ENCODE data around the gene NOTUM.
A peak's percentile ranks its signal among the peaks of the same experiment; 100 is the strongest.
"Not testable (repeated sequence)": the region's sequence is repeated elsewhere in the genome, so short reads cannot be mapped to it uniquely, and the experiment has no call there.

NOTUM gene

GRCh38 chr17:81923302-81924260, 37.4 kb downstream of the NOTUM start:
- DNase-seq (ENCODE audit: low spot score): no peak

GRCh38 chr17:81922566-81923301, 38.3 kb downstream of the NOTUM start:
- no peak for DNase-seq (ENCODE audit: low spot score)

DNA sequence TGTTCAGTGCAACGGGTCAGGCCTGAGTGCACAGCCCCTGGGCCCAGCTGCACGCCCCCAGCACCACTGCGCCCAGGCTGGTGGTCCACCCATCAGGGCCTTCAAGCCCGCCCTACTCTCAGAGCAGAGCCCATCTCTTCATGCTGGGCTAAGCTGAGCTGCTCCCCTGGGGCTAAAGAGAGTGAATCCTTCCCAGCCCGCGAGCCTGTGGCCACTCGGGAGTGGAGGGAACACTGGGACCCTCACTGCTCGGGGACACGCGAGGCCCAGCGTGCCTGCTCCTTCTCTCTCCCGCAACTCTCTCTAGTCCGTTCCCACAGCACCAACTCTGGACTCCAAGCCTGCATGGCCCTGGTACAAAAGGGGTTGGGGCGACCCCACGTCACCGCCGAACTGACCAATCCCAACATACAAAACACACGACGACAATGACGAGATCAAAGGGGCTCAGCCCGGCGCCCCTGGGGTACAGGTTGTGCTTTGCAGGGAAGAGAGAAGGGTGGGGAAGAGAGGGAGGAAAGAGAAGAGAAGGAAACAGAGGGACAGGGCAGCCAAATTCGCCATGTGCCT, 38.9 kb downstream of the NOTUM start:
- no peak for DNase-seq (ENCODE audit: low spot score)

DNA sequence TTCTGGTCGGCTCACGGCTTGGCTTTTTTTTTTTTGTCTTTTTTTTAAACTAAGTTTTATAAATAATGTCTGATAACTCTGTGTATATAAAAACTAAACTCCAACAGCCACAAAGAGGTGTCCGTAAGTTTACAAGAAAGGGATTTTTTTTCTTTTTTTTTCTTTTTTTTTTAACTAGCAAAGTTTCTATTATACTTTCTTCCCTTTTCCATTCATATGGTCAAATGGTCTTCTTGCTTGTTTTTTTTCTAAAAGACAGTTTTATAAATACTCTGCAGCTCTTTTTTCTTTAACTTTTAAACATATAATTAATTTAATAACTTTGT, 39.5 kb downstream of the NOTUM start:
- DNase-seq (ENCODE audit: low spot score): no peak

DNA sequence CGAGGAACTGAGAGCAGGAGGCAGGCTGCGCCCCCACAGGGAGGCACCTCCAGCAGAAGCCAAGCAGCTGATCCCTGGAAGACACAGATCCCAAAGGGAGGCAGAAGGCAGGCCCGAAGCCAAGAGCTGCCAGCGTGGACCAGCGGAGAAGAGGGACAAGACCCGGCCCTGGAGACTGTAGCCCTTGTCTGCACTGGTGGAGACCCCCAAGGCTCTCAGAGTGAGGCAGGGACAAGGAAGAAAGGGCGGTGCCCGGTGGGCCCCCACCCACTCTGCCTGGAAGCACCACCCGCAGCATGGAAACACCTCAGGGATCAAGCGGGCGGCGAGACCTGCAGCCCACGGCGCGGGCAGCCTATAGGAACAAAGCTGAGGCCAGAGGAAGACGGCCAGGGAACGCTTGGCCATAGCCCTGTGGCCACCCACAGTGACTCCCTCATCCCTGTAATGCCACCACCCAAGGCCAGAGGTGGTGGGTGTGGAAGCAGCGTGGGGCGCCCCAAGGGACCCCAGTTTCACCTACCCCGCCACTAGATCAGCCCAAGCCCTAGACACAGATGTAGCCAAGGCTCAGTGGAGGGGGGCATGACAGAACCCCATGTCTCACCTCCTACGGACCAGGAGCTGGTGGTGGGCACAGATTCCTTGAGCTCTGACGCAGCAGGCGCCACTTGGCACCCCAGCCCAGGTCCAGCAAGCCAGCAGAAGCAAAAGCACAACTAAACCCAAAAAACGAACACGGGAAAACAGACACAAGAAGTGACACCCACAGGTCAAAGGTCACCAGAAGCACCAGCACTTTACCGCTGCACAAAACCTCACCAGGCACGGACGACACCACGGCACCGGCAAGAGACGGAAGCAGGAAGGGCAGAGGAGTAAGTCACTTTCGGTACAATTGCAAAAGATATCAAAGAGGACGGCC, 40.1 kb downstream of the NOTUM start:
- no peak for DNase-seq (ENCODE audit: low spot score)

GRCh38 chr17:81918832-81919545, 42.0 kb downstream of the NOTUM start:
- no peak for DNase-seq (ENCODE audit: low spot score)

DNA sequence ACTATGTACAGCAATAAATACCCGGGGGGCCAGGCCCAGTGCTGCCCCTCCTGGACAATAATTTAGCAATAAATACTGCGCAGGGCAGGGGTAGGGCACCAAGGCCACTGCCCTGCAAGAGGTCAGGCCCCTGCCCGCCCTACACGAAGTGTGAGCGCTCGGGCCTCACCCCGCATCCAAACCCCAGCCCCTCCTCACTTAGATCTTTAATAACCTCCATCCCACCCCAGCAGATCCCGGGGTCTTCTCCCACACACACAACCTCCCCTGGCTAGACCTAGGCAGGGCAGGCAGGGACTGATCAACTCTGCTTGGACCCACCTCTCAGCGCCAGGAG, 42.7 kb downstream of the NOTUM start:
- not testable (repeated sequence) for DNase-seq (ENCODE audit: low spot score)

- DNase-seq (ENCODE audit: low spot score): peak; percentile 86
Measured at GRCh38 chr17:81917565-81918332, 43.2 kb downstream of the NOTUM start, which contains the start of gene SIRT7. TSS of gene SIRT7 (minus strand) at chr17:81918176. CDS start at chr17:81918131, 45 bp downstream.

DNA sequence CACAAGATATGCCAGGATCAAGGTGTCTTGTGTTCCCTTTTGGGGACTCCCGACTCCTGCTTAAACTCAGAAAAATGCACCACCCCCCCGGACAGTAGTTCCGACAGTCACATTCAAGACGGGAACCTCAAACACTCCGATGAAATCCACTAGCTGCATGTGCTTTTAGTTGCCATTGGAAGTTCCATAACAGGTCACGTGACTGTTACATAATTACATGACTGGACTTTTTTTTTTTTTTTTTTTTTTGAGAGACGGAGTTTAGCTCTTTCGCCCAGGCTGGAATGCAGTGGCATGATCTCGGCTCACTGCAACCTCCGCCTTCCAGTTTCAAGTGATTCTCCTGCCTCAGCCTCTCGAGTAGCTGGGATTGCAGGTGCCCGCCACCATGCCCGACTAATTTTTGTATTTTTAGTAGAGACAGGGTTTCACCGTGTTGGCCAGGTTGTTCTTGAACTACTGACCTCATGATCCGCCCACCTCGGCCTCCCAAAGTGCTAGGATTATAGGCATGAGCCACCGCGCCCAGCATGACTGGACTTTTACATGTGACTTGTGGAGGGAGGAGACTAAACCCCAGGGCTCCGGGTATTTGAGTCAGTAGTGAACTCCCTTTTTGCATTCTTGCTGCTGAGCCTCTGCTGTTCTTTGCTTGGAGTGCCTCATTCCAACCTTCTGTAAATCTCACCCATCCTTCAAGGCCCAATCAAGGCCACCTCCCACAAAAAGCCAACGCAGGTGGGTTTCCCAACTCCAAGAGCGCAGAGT, 44.6 kb downstream of the NOTUM start:
- DNase-seq (ENCODE audit: low spot score): no peak

DNA sequence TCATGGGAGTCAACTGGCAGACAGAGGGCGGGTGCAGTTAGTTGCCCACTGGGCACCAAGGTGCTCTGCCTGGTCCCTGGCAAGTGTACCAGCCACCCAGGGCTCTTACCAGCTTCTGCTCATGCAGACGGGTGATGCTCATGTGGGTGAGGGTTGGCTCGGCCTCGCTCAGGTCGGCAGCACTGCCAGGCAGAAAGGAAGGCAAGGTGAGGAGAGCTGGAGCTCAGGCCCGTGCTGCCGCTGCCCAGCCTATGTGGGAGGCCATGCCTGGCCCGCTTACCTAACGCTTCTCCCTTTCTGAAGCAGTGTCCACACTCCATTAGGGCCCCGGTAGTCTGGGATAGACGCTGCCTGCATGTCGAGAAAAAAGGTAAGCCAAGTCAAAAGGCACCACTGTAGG, 45.7 kb downstream of the NOTUM start:
- no peak for DNase-seq (ENCODE audit: low spot score)

DNA sequence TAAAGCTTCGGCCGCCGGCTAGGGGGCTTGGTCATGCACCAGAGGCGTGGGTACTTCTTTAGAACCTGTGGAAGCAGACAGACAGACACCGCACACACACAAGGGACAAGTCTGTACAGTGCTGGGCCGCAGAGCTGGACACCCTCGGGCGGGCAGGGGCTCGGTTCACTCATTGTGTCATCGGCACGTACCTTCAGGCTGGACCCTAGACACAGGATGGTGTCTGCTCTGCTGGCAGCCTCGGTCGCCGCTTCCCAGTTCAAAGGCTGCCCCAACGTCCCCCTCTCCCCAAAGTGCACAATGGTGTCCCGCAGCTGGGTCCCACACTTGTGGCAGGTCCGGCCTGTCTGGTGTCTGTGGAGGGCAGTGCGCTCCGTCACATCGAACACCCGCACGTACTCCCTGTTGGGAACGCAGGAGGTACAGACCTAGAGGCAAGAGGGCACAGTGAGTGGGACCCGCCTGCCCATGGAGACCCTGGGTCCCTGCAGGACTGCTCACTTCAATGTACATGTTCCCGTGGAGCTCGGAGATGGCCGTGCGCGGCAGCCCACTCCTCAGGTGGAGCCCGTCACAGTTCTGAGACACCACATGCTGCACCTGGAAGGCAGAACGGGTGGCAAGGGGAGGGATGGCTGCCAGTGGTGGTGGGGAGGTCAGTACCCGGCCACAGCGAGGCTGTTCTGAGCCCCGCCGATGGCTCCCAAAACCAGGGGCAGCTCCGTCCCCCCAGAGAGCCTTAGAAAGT, 46.7 kb downstream of the NOTUM start:
- no peak for DNase-seq (ENCODE audit: low spot score)

DNA sequence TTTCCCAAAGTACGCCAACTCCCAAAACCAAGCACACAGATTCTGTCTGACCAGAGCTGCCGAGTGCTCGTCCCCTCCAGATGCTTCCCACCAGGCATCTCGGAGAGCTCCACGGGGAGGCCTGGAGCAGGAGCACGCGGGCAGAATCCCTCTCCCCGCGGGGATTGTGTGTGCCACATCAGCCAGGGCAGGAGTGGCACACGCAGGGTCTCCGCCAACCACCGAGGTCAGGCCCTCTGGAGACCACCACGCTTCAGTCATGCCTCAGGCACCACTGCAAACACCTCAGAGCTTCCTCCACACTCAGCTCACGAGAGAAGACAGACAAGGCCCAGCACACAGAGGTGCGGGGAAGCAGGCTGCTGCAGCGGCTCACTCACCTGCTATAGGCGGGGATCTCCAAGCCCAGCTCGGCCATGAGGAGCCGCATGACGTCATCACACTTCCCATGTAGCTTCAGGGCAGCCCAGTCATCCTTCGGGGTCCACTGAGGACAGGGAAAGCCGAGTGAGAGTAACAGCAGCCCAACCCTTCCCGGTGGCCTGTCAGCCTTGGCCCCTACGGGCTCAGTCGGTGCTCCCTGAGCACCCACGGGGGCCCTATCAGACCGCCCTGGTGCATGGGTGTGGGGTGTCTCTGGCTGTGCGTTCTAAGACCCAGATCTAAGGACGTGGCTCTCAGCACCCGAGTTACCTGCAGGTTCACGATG, 47.4 kb downstream of the NOTUM start:
- DNase-seq (ENCODE audit: low spot score): no peak

DNA sequence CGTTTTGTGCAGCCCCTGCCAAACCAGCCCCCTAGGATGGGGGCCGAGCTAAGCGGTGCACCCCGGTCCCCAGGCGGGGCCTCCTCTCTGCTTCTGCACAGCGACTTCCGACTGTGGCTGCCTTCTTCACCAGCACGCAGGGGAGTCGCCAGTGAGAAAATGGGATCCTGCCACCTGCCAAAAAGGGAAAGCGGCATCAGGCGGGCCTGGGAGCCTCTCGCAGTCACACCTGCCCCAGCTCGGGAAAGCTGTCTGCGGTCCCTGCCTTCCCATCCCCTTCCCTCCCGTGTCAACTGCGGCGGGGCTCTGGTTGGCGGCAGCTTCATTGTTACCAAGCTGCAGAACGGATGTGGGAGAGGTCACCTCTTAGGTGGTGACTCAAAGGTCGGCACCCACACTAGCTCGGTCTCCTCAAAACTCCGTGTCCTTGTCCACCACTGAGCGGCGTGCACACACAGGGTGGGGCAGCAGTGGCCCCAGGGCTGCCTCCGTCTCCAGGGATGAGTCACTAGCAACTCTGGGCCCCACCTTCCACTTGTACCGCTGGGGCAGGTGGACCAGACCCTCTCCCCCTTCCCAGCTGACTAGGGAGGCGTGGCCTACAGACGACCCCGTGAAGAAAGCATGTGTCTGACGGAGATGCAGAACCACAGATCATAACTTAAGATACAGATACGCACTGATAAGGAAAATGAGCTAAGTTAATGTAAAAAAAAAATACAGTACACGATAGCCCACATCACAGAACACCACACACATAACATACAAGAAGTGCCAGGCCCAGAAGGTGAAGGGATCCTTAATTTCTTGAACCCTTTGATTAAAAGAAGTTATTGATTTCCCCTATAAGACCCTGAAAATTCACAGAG, 48.3 kb downstream of the NOTUM start:
- no peak for DNase-seq (ENCODE audit: low spot score)

DNA sequence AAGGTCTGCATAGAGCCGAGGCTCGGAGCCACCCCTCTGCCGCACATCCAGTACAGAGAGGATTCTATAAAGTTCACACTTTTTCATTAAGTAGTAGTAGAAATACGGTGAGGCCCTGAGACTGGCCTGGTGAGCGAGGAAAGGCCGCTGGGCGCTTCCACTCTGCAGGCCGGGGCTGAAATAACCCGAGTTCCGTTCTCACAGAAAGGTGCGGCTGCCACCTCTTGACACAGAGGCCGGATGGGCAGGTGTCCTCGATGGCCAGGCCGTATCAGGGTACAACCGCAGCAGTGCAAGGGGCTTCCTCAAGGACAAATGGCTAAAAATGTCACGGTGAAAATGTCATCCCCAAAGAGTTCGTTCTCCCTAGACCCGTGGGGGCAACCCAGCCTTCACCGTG, 49.0 kb downstream of the NOTUM start:
- no peak for DNase-seq (ENCODE audit: low spot score)

DNA sequence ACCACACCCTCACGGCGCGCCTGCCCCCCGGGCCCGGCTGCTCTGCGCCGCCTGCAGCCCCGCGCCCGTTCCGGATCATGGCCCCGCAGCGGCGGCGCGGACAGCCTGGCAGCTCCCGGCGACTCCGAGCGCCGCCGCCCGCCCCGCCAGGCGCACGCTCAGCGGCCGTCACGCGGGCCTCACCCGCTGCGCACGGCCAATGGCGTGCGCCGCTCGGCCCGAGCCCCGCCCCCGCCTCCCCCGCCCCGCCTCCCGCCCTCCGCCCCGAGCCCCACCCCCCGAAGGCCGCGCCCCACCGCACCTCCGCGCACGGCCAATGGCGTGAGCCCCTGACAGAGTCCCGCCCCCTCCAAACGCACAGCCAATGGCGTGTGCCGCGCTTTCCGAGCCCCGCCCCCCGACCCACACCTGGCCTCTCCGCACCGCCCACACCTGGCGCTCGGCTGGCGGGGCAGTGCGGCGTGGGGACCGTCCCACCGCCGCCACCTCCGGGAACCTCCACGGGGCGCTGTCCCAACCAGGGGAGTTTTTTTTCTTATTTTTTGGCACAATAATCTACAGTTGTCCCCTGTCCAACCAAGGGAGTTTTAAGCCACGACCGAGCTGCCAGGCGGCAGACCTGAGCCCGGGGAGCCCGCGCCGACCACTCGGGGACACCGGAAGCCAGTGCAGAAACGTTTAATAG, 49.6 kb downstream of the NOTUM start, which contains the start of gene PCYT2:
TSS of gene PCYT2 (minus strand) at position 123 of the 685 bp plus-strand sequence. CDS start at position 79, 44 bp downstream.
- DNase-seq (ENCODE audit: low spot score): peak; percentile 93

- DNase-seq (ENCODE audit: low spot score): no peak
Measured at GRCh38 chr17:81910840-81911276, 50.1 kb downstream of the NOTUM start.
